Type B pancreatic cell (in vitro differentiated cells): Measurements from ENCODE around the gene SULT1B1. TPM values are rescaled to one million over a fixed set of nuclear protein-coding genes. Genes with fewer than 3 reads are reported as not detected.

Source experiments
- DNase-seq: peaks from one replicate; pipeline ENCODE4 v3.0.0; 2021; ENCODE audit warnings: mixed read lengths; ENCODE audit not compliant: unreplicated experiment; ENCODE audit errors: extremely low spot score
- H3K27ac Mint-ChIP-seq: 2 replicates; pipeline ENCODE4 v1.8.0; 2021; ENCODE audit warnings: mild to moderate bottlenecking, mixed read lengths
- H3K27me3 Mint-ChIP-seq: 2 replicates; pipeline ENCODE4 v1.8.0; 2021; ENCODE audit warnings: mixed read lengths
- H3K36me3 Mint-ChIP-seq: 2 replicates; pipeline ENCODE4 v1.8.0; 2021; ENCODE audit warnings: mixed read lengths
- H3K4me1 Mint-ChIP-seq: one replicate; pipeline ENCODE4 v1.8.0; 2021; ENCODE audit warnings: mixed read lengths; ENCODE audit not compliant: unreplicated experiment
- H3K4me3 Mint-ChIP-seq: 2 replicates; pipeline ENCODE4 v1.8.0; 2021; ENCODE audit warnings: mild to moderate bottlenecking, mixed read lengths
- H3K9me3 Mint-ChIP-seq: 2 replicates; pipeline ENCODE4 v1.8.0; 2021; ENCODE audit warnings: mixed read lengths
- CTCF ChIP-seq: fragments of 200-600 bp; sonication (generic); conservative IDR thresholded peaks from 2 replicates; pipeline ENCODE4 v1.5.0; 2021; ENCODE audit warnings: antibody characterized with exemption, mild to moderate bottlenecking
- total RNA-seq: library from RNA; stranded (reverse); gene quantifications from 2 replicates; pipeline ENCODE4 v1.2.1, GENCODE V29; 2021; ENCODE audit warnings: low replicate concordance

Gene SULT1B1
- total RNA-seq, 1 donor from 2014 or later, result 2.5 TPM

DNA sequence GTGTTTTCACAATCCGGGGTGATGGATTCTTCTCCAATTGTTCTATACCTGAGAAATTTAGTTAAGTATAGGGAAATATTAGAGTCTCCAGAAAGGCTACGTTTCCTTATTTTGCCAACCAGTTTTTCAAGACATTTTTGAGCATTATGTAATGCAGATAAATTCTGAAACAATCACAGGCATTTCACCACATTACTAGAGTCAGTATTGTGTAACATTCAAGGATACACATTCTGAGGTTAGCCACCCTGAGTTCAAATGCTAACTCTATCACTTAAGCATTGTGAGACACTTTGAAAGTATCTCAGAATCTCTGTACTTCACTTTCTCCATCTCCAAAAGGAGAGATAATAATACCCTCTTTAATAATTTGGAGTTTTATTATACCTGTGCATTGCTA lies 10.6 kb downstream of the SULT1B1 start:
- no peak for DNase-seq
- TF ChIP-seq CTCF, result no peak
- Mint-ChIP-seq H3K36me3 (no peaks in the 10 kb centered on the region), H3K27me3 (no peaks in the 10 kb centered on the region), H3K9me3 (peaks cover 4% of the 10 kb centered on the region), H3K4me1 (no peaks in the 10 kb centered on the region), H3K27ac (peak overlapping the region; percentile 46), H3K4me3 (no peak overlapping the region)

DNA sequence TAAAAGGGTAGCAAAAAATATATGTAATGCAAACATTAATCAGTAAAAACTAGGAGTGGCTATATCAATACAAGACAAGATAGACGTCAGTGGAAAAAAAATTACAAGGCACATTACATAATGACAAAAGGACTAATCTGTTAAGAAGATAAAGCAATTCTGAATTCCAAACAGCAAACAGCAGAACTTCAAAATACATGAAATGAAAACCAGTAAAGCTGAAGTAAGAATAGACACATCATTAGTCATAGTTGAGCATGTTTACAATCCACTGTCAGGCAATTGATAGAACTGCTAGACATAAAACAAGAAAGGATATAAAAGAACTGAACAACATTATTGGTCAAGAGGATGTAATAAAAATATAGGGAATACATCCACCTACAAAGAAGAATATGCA lies 12.2 kb downstream of the SULT1B1 start:
- Mint-ChIP-seq H3K27ac (peak overlapping the region; percentile 25), H3K36me3 (no peaks in the 10 kb centered on the region), H3K27me3 (no peaks in the 10 kb centered on the region), H3K9me3 (peaks cover 4% of the 10 kb centered on the region), H3K4me3 (no peak overlapping the region), H3K4me1 (no peaks in the 10 kb centered on the region)
- no peak for TF ChIP-seq CTCF
- DNase-seq, result no peak

GRCh38 chr4:69744157-69744478 lies 16.3 kb downstream of the SULT1B1 start:
- Mint-ChIP-seq H3K4me3 (no peak overlapping the region), H3K27me3 (no peaks in the 10 kb centered on the region), H3K36me3 (no peaks in the 10 kb centered on the region)

GRCh38 chr4:69743476-69744156 lies 16.8 kb downstream of the SULT1B1 start:
- TF ChIP-seq CTCF, result no peak
- H3K9me3 Mint-ChIP-seq, result peaks cover 7% of the 10 kb centered on the region
- H3K4me3 Mint-ChIP-seq, result no peak overlapping the region
- H3K36me3 Mint-ChIP-seq, result no peaks in the 10 kb centered on the region
- no peaks in the 10 kb centered on the region for H3K27me3 Mint-ChIP-seq
- H3K27ac Mint-ChIP-seq, result no peak overlapping the region
- H3K4me1 Mint-ChIP-seq, result no peaks in the 10 kb centered on the region
- DNase-seq, result no peak

More at GRCh38 chr4:69744157-69744478, 16.3 kb downstream of the SULT1B1 start:
- peaks cover 4% of the 10 kb centered on the region for H3K9me3 Mint-ChIP-seq
- no peak for DNase-seq
- no peak for TF ChIP-seq CTCF
- H3K4me1 Mint-ChIP-seq, result no peaks in the 10 kb centered on the region
- no peak overlapping the region for H3K27ac Mint-ChIP-seq

- H3K27me3 Mint-ChIP-seq, result no peaks in the 10 kb centered on the region
- H3K4me1 Mint-ChIP-seq, result no peaks in the 10 kb centered on the region
- no peak overlapping the region for H3K4me3 Mint-ChIP-seq
- no peak for TF ChIP-seq CTCF
- H3K9me3 Mint-ChIP-seq, result peaks cover 9% of the 10 kb centered on the region
- no peaks in the 10 kb centered on the region for H3K36me3 Mint-ChIP-seq
- no peak overlapping the region for H3K27ac Mint-ChIP-seq
- DNase-seq, result no peak
Observed at GRCh38 chr4:69742596-69742995, 17.8 kb downstream of the SULT1B1 start.

DNA sequence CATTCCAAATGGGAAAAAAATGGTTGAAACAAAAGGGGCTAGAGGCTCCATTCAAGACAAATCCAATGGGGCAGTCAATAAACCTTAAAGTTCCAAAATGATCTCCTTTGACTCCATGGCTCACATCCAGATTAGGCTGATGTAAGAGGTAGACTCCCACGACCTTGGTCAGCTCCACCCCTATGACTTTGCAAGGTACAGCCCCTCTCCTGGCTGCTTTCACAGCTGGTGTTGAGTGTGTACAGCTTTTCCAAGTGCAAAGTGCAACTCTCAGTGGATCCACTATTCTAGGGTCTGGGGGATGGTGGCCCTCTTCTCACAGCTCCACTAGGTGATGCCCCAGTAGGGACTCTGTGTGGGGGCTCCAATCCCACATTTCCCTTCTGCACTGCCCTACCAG lies 21.5 kb downstream of the SULT1B1 start:
- H3K36me3 Mint-ChIP-seq, result no peaks in the 10 kb centered on the region
- no peak for DNase-seq
- no peak for TF ChIP-seq CTCF
- peaks cover 9% of the 10 kb centered on the region for H3K9me3 Mint-ChIP-seq
- no peaks in the 10 kb centered on the region for H3K4me1 Mint-ChIP-seq
- no peaks in the 10 kb centered on the region for H3K27me3 Mint-ChIP-seq
- no peak overlapping the region for H3K4me3 Mint-ChIP-seq
- no peak overlapping the region for H3K27ac Mint-ChIP-seq
